Activated T-cell treated with anti-CD3 and anti-CD28 coated beads for 4 hours (primary cell): ENCODE results near the gene FSD2.
"Not testable (repeated sequence)": the region's sequence is repeated elsewhere in the genome, so short reads cannot be mapped to it uniquely, and the experiment has no call there.

ENCODE experiments used
- DNase-seq: peaks from one replicate; pipeline ENCODE4 v3.0.0-alpha.2; 2020

FSD2 gene

GRCh38 chr15:82714016-82714415, 91.9 kb downstream of the FSD2 start:
- DNase-seq = no peak

GRCh38 chr15:82712036-82712435, 93.8 kb downstream of the FSD2 start:
- DNase-seq = no peak

- no peak for DNase-seq
Measured at GRCh38 chr15:82710926-82711490, 94.9 kb downstream of the FSD2 start.

GRCh38 chr15:82710208-82710555, 95.7 kb downstream of the FSD2 start:
- DNase-seq = no peak

- peak; percentile 50 for DNase-seq
Measured at GRCh38 chr15:82709421-82710207, 96.3 kb downstream of the FSD2 start, which contains the start of gene AP3B2. TSS of gene AP3B2 (minus strand) at chr15:82709875. CDS start at chr15:82709706, 169 bp downstream.

GRCh38 chr15:82709081-82709420, 96.8 kb downstream of the FSD2 start:
- DNase-seq = no peak

GRCh38 chr15:82705856-82706255, 100.0 kb downstream of the FSD2 start:
- not testable (repeated sequence) for DNase-seq
